ENCODE results near the gene ATP6V0E1.

The ATP6V0E1 gene

GRCh38 chr5:172983542-172984243, at the start of gene ATP6V0E1:
ATP6V0E1 (plus strand) TSS chr5:172983771; CDS start chr5:172983861, 90 bp downstream.
- peak; percentile 76 to 94 for DNase-seq

GRCh38 chr5:172935096-172935495, 48.5 kb upstream of the ATP6V0E1 start:
- no peak for DNase-seq

GRCh38 chr5:172936401-172936800, 47.2 kb upstream of the ATP6V0E1 start:
- DNase-seq: no peak

GRCh38 chr5:172939071-172939470, 44.5 kb upstream of the ATP6V0E1 start:
- no peak for DNase-seq

- peak; percentile 2 to 78 for DNase-seq
These were observed 43.8 kb upstream of the ATP6V0E1 start for GRCh38 chr5:172939611-172940267.

- DNase-seq: no peak
These were observed 43.1 kb upstream of the ATP6V0E1 start for GRCh38 chr5:172940268-172941066.

GRCh38 chr5:172941067-172941516, 42.5 kb upstream of the ATP6V0E1 start:
- peak; percentile 2 to 22 for DNase-seq

GRCh38 chr5:172942556-172942955, 41.0 kb upstream of the ATP6V0E1 start:
- no peak for DNase-seq

- DNase-seq: no peak
These were observed 40.2 kb upstream of the ATP6V0E1 start for GRCh38 chr5:172943283-172943841.

- no peak for DNase-seq
These were observed 39.7 kb upstream of the ATP6V0E1 start for GRCh38 chr5:172943906-172944305.

- DNase-seq: no peak
These were observed 38.8 kb upstream of the ATP6V0E1 start for GRCh38 chr5:172944741-172945140.

- no peak for DNase-seq
These were observed 38.4 kb upstream of the ATP6V0E1 start for GRCh38 chr5:172945151-172945550.

- no peak for DNase-seq
These were observed 37.4 kb upstream of the ATP6V0E1 start for GRCh38 chr5:172946146-172946545.

GRCh38 chr5:172949426-172949825, 34.1 kb upstream of the ATP6V0E1 start:
- DNase-seq: no peak

GRCh38 chr5:172950176-172950965, 33.2 kb upstream of the ATP6V0E1 start:
- no peak for DNase-seq

- DNase-seq: no peak
These were observed 32.1 kb upstream of the ATP6V0E1 start for GRCh38 chr5:172951371-172952033.

GRCh38 chr5:172952034-172952511, 31.5 kb upstream of the ATP6V0E1 start:
- DNase-seq: no peak

- no peak for DNase-seq
These were observed 29.5 kb upstream of the ATP6V0E1 start for GRCh38 chr5:172953776-172954675.

GRCh38 chr5:172954751-172955159, 28.8 kb upstream of the ATP6V0E1 start:
- DNase-seq: no peak

- no peak for DNase-seq
These were observed 27.3 kb upstream of the ATP6V0E1 start for GRCh38 chr5:172956228-172956627.

GRCh38 chr5:172956936-172957335, 26.6 kb upstream of the ATP6V0E1 start:
- no peak for DNase-seq
